Measurements from ENCODE around the gene SON. TPM values are rescaled to one million over a fixed set of nuclear protein-coding genes. Genes with fewer than 3 reads are reported as not detected.

SON gene
- total RNA-seq, 4 donors from 2014 or later, result 223 to 312 (median 267) TPM

DNA sequence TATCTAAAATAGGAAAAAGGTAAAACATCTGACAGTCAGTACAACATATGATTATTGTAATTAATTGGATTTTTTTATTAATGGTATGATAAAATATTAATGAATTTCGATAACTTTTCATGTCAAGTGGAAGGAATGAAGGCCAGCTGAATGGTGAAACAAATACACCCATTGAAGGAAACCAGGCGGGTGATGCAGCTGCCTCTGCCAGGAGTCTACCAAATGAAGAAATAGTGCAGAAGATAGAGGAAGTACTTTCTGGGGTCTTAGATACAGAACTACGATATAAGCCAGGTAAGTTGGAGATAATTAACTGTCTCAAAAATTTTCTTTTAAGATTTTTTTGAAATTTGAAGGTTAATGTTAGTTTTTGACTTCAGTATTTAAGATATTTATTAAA, 3.2 kb downstream of the SON start:
- TF ChIP-seq, protein P1, sequence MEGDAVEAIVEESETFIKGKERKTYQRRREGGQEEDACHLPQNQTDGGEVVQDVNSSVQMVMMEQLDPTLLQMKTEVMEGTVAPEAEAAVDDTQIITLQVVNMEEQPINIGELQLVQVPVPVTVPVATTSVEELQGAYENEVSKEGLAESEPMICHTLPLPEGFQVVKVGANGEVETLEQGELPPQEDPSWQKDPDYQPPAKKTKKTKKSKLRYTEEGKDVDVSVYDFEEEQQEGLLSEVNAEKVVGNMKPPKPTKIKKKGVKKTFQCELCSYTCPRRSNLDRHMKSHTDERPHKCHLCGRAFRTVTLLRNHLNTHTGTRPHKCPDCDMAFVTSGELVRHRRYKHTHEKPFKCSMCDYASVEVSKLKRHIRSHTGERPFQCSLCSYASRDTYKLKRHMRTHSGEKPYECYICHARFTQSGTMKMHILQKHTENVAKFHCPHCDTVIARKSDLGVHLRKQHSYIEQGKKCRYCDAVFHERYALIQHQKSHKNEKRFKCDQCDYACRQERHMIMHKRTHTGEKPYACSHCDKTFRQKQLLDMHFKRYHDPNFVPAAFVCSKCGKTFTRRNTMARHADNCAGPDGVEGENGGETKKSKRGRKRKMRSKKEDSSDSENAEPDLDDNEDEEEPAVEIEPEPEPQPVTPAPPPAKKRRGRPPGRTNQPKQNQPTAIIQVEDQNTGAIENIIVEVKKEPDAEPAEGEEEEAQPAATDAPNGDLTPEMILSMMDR (IDR thresholded peaks at IDR 0.05; ENCODE audit: low read depth), result no peak

DNA sequence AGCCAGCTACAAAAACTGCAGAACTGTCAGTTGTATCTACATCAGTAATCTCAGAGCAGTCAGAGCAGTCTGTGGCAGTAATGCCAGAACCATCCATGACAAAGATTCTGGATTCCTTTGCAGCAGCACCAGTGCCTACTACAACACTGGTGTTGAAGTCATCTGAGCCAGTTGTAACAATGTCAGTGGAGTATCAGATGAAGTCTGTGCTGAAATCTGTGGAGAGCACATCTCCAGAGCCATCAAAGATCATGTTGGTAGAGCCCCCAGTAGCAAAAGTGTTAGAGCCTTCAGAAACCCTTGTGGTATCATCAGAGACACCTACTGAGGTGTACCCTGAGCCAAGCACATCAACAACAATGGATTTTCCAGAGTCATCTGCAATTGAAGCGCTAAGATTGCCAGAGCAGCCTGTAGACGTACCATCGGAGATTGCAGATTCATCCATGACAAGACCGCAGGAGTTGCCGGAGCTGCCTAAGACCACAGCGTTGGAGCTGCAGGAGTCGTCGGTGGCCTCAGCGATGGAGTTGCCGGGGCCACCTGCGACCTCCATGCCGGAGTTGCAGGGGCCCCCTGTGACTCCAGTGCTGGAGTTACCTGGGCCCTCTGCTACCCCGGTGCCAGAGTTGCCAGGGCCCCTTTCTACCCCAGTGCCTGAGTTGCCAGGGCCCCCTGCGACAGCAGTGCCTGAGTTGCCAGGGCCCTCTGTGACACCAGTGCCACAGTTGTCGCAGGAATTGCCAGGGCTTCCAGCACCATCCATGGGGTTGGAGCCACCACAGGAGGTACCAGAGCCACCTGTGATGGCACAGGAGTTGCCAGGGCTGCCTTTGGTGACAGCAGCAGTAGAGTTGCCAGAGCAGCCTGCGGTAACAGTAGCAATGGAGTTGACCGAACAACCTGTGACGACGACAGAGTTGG, 7.3 kb downstream of the SON start:
- TF ChIP-seq, protein P1 (IDR thresholded peaks at IDR 0.05; ENCODE audit: low read depth), result no peak

DNA sequence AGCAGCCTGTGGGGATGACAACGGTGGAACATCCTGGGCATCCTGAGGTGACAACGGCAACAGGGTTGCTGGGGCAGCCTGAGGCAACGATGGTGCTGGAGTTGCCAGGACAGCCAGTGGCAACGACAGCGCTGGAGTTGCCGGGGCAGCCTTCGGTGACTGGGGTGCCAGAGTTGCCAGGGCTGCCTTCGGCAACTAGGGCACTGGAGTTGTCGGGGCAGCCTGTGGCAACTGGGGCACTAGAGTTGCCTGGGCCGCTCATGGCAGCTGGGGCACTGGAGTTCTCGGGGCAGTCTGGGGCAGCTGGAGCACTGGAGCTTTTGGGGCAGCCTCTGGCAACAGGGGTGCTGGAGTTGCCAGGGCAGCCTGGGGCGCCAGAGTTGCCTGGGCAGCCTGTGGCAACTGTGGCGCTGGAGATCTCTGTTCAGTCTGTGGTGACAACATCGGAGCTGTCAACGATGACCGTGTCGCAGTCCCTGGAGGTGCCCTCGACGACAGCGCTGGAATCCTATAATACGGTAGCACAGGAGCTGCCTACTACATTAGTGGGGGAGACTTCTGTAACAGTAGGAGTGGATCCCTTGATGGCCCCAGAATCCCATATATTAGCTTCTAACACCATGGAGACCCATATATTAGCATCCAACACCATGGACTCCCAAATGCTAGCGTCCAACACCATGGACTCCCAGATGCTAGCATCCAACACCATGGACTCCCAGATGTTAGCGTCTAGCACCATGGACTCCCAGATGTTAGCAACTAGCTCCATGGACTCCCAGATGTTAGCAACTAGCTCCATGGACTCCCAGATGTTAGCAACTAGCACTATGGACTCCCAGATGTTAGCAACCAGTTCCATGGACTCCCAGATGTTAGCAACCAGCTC, 8.2 kb downstream of the SON start:
- TF ChIP-seq, protein P1 (IDR thresholded peaks at IDR 0.05; ENCODE audit: low read depth), result no peak

DNA sequence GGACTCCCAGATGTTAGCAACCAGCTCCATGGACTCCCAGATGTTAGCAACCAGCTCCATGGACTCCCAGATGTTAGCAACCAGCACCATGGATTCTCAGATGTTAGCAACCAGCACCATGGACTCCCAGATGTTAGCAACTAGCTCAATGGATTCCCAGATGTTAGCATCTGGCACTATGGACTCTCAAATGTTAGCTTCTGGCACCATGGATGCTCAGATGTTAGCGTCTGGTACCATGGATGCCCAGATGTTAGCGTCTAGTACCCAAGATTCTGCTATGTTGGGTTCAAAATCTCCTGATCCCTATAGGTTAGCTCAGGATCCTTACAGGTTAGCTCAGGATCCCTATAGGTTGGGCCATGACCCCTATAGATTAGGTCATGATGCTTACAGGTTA, 8.8 kb downstream of the SON start:
- TF ChIP-seq, protein P1 (IDR thresholded peaks at IDR 0.05; ENCODE audit: low read depth), result no peak

DNA sequence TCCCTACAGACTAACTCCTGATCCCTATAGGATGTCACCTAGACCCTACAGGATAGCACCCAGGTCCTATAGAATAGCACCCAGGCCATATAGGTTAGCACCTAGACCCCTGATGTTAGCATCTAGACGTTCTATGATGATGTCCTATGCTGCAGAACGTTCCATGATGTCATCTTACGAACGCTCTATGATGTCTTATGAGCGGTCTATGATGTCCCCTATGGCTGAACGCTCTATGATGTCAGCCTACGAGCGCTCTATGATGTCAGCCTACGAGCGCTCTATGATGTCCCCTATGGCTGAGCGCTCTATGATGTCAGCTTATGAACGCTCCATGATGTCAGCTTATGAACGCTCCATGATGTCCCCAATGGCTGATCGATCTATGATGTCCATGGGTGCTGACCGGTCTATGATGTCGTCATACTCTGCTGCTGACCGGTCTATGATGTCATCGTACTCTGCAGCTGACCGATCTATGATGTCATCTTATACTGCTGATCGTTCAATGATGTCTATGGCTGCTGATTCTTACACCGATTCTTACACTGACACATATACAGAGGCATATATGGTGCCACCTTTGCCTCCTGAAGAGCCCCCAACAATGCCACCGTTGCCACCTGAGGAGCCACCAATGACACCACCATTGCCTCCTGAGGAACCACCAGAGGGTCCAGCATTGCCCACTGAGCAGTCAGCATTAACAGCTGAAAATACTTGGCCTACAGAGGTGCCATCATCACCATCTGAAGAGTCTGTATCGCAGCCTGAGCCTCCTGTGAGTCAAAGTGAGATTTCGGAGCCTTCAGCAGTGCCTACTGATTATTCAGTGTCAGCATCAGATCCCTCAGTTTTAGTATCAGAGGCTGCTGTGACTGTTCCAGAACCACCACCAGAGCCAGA, 9.5 kb downstream of the SON start:
- TF ChIP-seq, protein P1 (IDR thresholded peaks at IDR 0.05; ENCODE audit: low read depth), result no peak

DNA sequence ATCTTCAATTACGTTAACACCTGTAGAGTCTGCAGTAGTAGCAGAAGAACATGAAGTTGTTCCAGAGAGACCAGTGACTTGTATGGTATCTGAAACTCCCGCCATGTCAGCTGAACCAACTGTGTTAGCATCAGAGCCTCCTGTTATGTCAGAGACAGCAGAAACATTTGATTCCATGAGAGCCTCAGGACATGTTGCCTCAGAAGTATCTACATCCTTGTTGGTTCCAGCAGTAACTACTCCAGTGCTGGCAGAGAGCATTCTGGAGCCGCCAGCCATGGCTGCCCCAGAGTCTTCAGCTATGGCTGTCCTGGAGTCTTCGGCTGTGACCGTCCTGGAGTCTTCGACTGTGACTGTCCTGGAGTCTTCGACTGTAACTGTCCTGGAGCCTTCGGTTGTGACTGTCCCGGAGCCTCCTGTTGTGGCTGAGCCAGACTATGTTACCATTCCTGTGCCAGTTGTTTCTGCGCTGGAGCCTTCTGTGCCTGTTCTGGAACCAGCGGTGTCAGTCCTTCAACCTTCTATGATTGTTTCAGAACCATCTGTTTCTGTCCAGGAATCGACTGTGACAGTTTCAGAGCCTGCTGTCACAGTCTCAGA, 10.3 kb downstream of the SON start:
- TF ChIP-seq, protein P1 (IDR thresholded peaks at IDR 0.05; ENCODE audit: low read depth), result no peak

Measured in subcutaneous adipose tissue (tissue), 4 donors.